ENCODE results near the gene CFAP251. TPM values are rescaled to one million over a fixed set of nuclear protein-coding genes. Genes with fewer than 3 reads are reported as not detected.
"Not testable (repeated sequence)": the region's sequence is repeated elsewhere in the genome, so short reads cannot be mapped to it uniquely, and the experiment has no call there.

CFAP251 gene
- total RNA-seq, 2 donors from 2014 or later, result 3.6 to 7.0 TPM

DNA sequence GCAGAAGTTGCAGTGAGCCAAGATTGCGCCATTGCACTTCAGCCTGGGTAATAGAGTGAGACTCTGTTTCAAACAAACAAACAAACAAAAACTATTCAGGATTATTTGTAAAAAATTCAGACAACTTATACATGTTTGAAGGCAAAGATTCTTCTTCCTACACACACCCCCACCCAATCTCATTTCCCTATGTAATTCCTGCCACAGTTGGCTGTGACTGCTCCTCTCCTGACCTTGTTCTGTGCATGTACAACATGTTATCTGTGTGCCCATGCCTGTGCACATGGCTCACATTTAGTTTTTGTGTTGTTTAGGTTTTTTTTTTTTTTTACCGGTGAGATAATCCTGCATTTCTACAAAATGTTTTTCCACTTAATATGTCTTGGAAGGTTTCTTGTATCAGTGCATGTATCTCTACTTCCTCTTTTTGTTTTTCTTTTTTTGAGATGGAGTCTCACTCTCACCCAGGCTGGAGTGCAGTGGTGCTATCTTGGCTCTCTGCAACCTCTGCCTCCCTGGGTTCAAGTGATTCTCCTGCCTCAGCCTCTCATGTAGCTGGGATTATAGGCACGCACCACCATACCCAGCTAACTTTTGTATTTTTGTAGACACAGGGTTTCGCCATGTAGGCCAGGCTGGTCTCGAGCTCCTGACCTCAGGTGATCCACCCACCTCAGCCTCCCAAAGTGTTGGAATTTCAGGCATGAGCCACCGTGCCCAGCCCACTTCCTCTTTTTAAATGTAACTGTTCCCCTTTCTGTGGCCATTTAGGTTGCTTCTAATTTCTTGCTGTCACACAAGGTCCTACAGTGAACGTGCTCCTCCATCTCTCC, 8.7 kb downstream of the CFAP251 start:
- Histone ChIP-seq H3K27ac (no peak overlapping the region), H3K4me3 (no peak overlapping the region), H3K36me3 (replicated peaks in 1 of 2; ENCODE audit: insufficient read depth in 1 of 2, low read depth in 2 of 2) (no peaks in the 10 kb centered on the region), H3K27me3 (no peaks in the 10 kb centered on the region), H3K9me3 (no peaks in the 10 kb centered on the region), H3K4me1 (peaks cover 3% of the 10 kb centered on the region)
- 72 to 74% methylated on average over 7 of the region's 7 CpGs for WGBS, 2 donors
- intact Hi-C loops (cut with DNase I), result loop anchor here (10.0 kb wide), 1 partner anchor 268 kb away; no protein-coding TSS in a partner anchor
- TF ChIP-seq CTCF (IDR thresholded peaks at IDR 0.05) (no peak), POLR2A (IDR thresholded peaks at IDR 0.05) (no peak)
- no peak for DNase-seq
- no peak for ATAC-seq

- whole genome bisulfite sequencing, 2 donors, result 33 to 55% methylated on average over 5 of the region's 5 CpGs
- H3K4me3 ChIP-seq, result no peak overlapping the region
Measured at GRCh38 chr12:121927813-121928212, 9.4 kb downstream of the CFAP251 start.

DNA sequence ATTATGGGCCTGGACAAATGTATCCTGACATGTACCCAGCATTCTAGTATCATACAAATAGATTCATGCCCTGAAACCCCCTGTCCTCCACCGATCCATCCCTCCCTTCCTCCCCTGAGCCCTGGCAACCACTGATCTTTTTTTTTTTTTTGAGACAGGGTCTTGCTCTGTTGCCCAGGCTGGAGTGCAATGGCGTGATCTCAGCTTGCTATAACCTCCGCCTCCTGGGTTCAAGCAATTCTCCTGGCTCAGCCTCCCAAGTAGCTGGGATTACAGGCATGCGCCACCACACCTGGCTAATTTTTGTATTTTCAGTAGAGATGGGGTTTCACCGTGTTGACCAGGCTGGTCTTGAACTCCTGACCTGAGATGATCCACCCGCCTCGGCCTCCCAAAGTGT, 11.2 kb downstream of the CFAP251 start:
- intact Hi-C loops (cut with DNase I), result loop anchor here (10.0 kb wide), 1 partner anchor 265 kb away; no protein-coding TSS in a partner anchor
- not testable (repeated sequence) for H3K27ac ChIP-seq; H3K4me3 ChIP-seq; DNase-seq; ATAC-seq; H3K36me3 ChIP-seq (replicated peaks in 1 of 2; ENCODE audit: insufficient read depth in 1 of 2, low read depth in 2 of 2); H3K27me3 ChIP-seq; H3K4me1 ChIP-seq; H3K9me3 ChIP-seq
- 92 to 95% methylated on average over 7 of the region's 7 CpGs for WGBS, 2 donors

More at GRCh38 chr12:121927813-121928212, 9.4 kb downstream of the CFAP251 start:
- intact Hi-C loops (cut with DNase I), result loop anchor here (10.0 kb wide), 1 partner anchor 267 kb away; no protein-coding TSS in a partner anchor
- Histone ChIP-seq H3K36me3 (replicated peaks in 1 of 2; ENCODE audit: insufficient read depth in 1 of 2, low read depth in 2 of 2) (no peaks in the 10 kb centered on the region), H3K27me3 (no peaks in the 10 kb centered on the region), H3K9me3 (no peaks in the 10 kb centered on the region), H3K4me1 (peaks cover 3% of the 10 kb centered on the region), H3K27ac (no peak overlapping the region)
- DNase-seq (no peak), ATAC-seq (no peak)
- TF ChIP-seq POLR2A (IDR thresholded peaks at IDR 0.05), result no peak
- no peak for TF ChIP-seq CTCF (IDR thresholded peaks at IDR 0.05)

DNA sequence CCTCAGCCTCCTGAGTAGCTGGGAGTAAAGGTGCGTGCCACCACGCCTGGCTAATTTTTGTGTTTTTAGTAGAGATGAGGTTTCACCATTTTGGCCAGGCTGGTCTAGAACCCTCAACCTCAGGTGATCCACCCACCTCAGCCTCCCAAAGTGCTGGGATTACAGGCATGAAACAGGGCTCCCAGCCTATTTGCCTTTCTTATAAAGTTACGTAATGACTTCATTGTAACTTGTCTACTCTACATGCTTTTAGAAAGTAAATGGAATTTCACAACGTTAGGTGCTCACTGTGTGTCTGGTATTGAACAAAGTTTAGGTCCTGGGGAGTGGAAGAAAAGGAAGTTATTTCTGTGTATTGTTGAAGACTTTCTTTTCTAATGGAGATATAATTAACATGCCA, 12.5 kb downstream of the CFAP251 start:
- ATAC-seq (no peak), DNase-seq (no peak)
- Histone ChIP-seq H3K4me1 (no peaks in the 10 kb centered on the region), H3K4me3 (no peak overlapping the region), H3K27ac (no peak overlapping the region), H3K9me3 (no peaks in the 10 kb centered on the region), H3K36me3 (replicated peaks in 1 of 2; ENCODE audit: insufficient read depth in 1 of 2, low read depth in 2 of 2) (no peaks in the 10 kb centered on the region), H3K27me3 (no peaks in the 10 kb centered on the region)
- 78% methylated on average over 4 of the region's 4 CpGs for WGBS, 2 donors
- intact Hi-C loops (cut with DNase I), result no loop called here
- TF ChIP-seq CTCF (IDR thresholded peaks at IDR 0.05) (no peak), POLR2A (IDR thresholded peaks at IDR 0.05) (no peak)

- no peak overlapping the region for H3K4me3 ChIP-seq
- H3K9me3 ChIP-seq, result no peaks in the 10 kb centered on the region
- WGBS, 2 donors, result 83 to 92% methylated on average over 3 of the region's 3 CpGs
- H3K4me1 ChIP-seq, result no peaks in the 10 kb centered on the region
- no peak overlapping the region for H3K27ac ChIP-seq
- intact Hi-C loops (cut with DNase I), result no loop called here
- no peak for DNase-seq
- TF ChIP-seq POLR2A (IDR thresholded peaks at IDR 0.05) (no peak), CTCF (IDR thresholded peaks at IDR 0.05) (no peak)
- H3K27me3 ChIP-seq, result no peaks in the 10 kb centered on the region
- ATAC-seq, result no peak
- no peaks in the 10 kb centered on the region for H3K36me3 ChIP-seq (replicated peaks in 1 of 2; ENCODE audit: insufficient read depth in 1 of 2, low read depth in 2 of 2)
Measured at GRCh38 chr12:121932176-121932536, 13.8 kb downstream of the CFAP251 start.
